CD8-positive, alpha-beta memory T cell (primary cell): ENCODE data around the gene HOMEZ. TPM values are rescaled to one million over a fixed set of nuclear protein-coding genes. Genes with fewer than 3 reads are reported as not detected.
"Not testable (repeated sequence)": the region's sequence is repeated elsewhere in the genome, so short reads cannot be mapped to it uniquely, and the experiment has no call there.

Experiments
- CTCF ChIA-PET: fragments of 350-600 bp; sonication (Branson Sonifier 250); formaldehyde crosslinking; loops from one replicate; lab custom pipeline; 2021; ENCODE audit warnings: antibody characterized with exemption; lab: Charles Lee
- POLR2A ChIA-PET: fragments of 350-600 bp; sonication (Branson Sonifier 250); formaldehyde crosslinking; loops from one replicate; lab custom pipeline; 2021; ENCODE audit warnings: antibody characterized with exemption; lab: Charles Lee
- DNase-seq, 5 donors: peaks; one replicate each; pipeline versions ENCODE4 v3.0.0 to v3.0.0-alpha.2; 2020 to 2022; ENCODE audit warnings: mixed read lengths in 1 of 5
- H3K27ac ChIP-seq: one replicate; pipeline ENCODE4 v1.7.0; 2013; ENCODE audit warnings: low read depth, mild to moderate bottlenecking, low read length, moderate library complexity
- H3K27me3 ChIP-seq: 2 replicates; pipeline ENCODE4 v1.7.0; 2013; ENCODE audit warnings: low read length, mild to moderate bottlenecking; ENCODE audit not compliant: insufficient read depth, poor library complexity, severe bottlenecking
- H3K36me3 ChIP-seq: 2 replicates; pipeline ENCODE4 v1.7.0; 2013; ENCODE audit warnings: mild to moderate bottlenecking, low read length, moderate library complexity; ENCODE audit not compliant: insufficient read depth
- H3K4me1 ChIP-seq: 2 replicates; pipeline ENCODE4 v1.7.0; 2013; ENCODE audit warnings: mild to moderate bottlenecking, low read length, moderate library complexity; ENCODE audit not compliant: insufficient read depth
- H3K4me3 ChIP-seq: 2 replicates; pipeline ENCODE4 v1.7.0; 2013; ENCODE audit warnings: mild to moderate bottlenecking, low read length
- H3K9me3 ChIP-seq: 2 replicates; pipeline ENCODE4 v1.7.0; 2013; ENCODE audit warnings: mild to moderate bottlenecking, low read length
- H3K27ac Mint-ChIP-seq, 8 donors: one replicate each; pipeline ENCODE4 v1.8.0; 2020 to 2021; ENCODE audit warnings: mixed read lengths in 8 of 8, mild to moderate bottlenecking in 6 of 8, inconsistent platforms in 3 of 8, moderate library complexity in 3 of 8
- H3K27me3 Mint-ChIP-seq, 2 donors: one replicate each; pipeline ENCODE4 v1.8.0; 2020 to 2021; ENCODE audit warnings: mixed read lengths in 2 of 2, mild to moderate bottlenecking in 1 of 2, moderate library complexity in 1 of 2
- H3K36me3 Mint-ChIP-seq, 3 donors: one replicate each; pipeline ENCODE4 v1.8.0; 2020 to 2021; ENCODE audit warnings: mixed read lengths in 3 of 3, inconsistent platforms in 1 of 3, mild to moderate bottlenecking in 1 of 3
- H3K4me1 Mint-ChIP-seq, 3 donors: one replicate each; pipeline ENCODE4 v1.8.0; 2020 to 2021; ENCODE audit warnings: mixed read lengths in 3 of 3, inconsistent platforms in 1 of 3, mild to moderate bottlenecking in 1 of 3
- H3K4me3 Mint-ChIP-seq, 7 donors: one replicate each; pipeline ENCODE4 v1.8.0; 2020 to 2021; ENCODE audit warnings: mixed read lengths in 7 of 7, mild to moderate bottlenecking in 6 of 7, moderate library complexity in 4 of 7, inconsistent platforms in 2 of 7
- H3K9me3 Mint-ChIP-seq, 5 donors: one replicate each; pipeline ENCODE4 v1.8.0; 2020 to 2022; ENCODE audit warnings: mixed read lengths in 5 of 5, mild to moderate bottlenecking in 3 of 5, moderate library complexity in 2 of 5, inconsistent platforms in 1 of 5
- polyA plus RNA-seq: library from polyadenylated mRNA; unstranded; fragments of 300-500 nt; fragmentation: Illumina TruSeq; gene quantifications from one replicate; pipeline ENCODE4 v1.2.3, GENCODE V29; 2021
- total RNA-seq, 2 experiments: library from RNA; stranded (reverse); gene quantifications; one replicate each; pipeline ENCODE4 v1.2.3, GENCODE V29; 2021

HOMEZ gene
- total and polyA plus RNA-seq, 3 experiments from 2014 or later, result 4.9 to 13.4 (median 12.8) TPM

GRCh38 chr14:23260849-23261248 is 25.1 kb downstream of the HOMEZ start:
- H3K4me3 Mint-ChIP-seq, H3K27ac Mint-ChIP-seq, H3K27ac ChIP-seq, DNase-seq, H3K9me3 Mint-ChIP-seq, POLR2A ChIA-PET, H3K9me3 ChIP-seq, H3K36me3 ChIP-seq, H3K4me1 Mint-ChIP-seq, H3K4me1 ChIP-seq, H3K36me3 Mint-ChIP-seq, H3K4me3 ChIP-seq, CTCF ChIA-PET: not testable (repeated sequence)
- H3K27me3 Mint-ChIP-seq, result peaks cover 25 to 70% of the 10 kb centered on the region in 2 donors
- peaks cover 15% of the 10 kb centered on the region for H3K27me3 ChIP-seq

GRCh38 chr14:23259426-23259825 is 26.5 kb downstream of the HOMEZ start:
- H3K4me1 Mint-ChIP-seq, result no peaks in the 10 kb centered on the region
- ChIA-PET POLR2A (no interaction called here), CTCF (interaction anchor here (0.9 kb wide), 1 partner anchor 121 kb away, joined by 3 read pairs; no protein-coding TSS in a partner anchor)
- Histone ChIP-seq H3K4me3 (no peak overlapping the region), H3K27ac (no peak overlapping the region), H3K9me3 (no peaks in the 10 kb centered on the region), H3K36me3 (no peaks in the 10 kb centered on the region), H3K27me3 (peaks cover 13% of the 10 kb centered on the region), H3K4me1 (no peaks in the 10 kb centered on the region)
- DNase-seq, result no peak
- H3K9me3 Mint-ChIP-seq, result no peaks in the 10 kb centered on the region
- no peaks in the 10 kb centered on the region for H3K36me3 Mint-ChIP-seq
- no peak overlapping the region for H3K27ac Mint-ChIP-seq
- H3K4me3 Mint-ChIP-seq, result no peak overlapping the region
- peaks cover 22 to 61% of the 10 kb centered on the region in 2 donors for H3K27me3 Mint-ChIP-seq

- H3K27ac Mint-ChIP-seq, result no peak overlapping the region
- Histone ChIP-seq H3K4me3 (no peak overlapping the region), H3K4me1 (no peaks in the 10 kb centered on the region), H3K27me3 (peaks cover 8% of the 10 kb centered on the region), H3K27ac (no peak overlapping the region), H3K9me3 (no peaks in the 10 kb centered on the region), H3K36me3 (no peaks in the 10 kb centered on the region)
- ChIA-PET POLR2A (interaction anchor here (0.6 kb wide), 1 partner anchor 33 kb away, joined by 3 read pairs; no protein-coding TSS in a partner anchor), CTCF (interaction anchor here (1.6 kb wide), 1 partner anchor 69 kb away, joined by 5 read pairs; no protein-coding TSS in a partner anchor)
- H3K36me3 Mint-ChIP-seq, result no peaks in the 10 kb centered on the region
- no peak for DNase-seq
- H3K9me3 Mint-ChIP-seq, result no peaks in the 10 kb centered on the region
- no peak overlapping the region for H3K4me3 Mint-ChIP-seq
- peaks cover 21 to 59% of the 10 kb centered on the region in 2 donors for H3K27me3 Mint-ChIP-seq
- H3K4me1 Mint-ChIP-seq, result no peaks in the 10 kb centered on the region
Observed at GRCh38 chr14:23258256-23258655, 27.7 kb downstream of the HOMEZ start.

GRCh38 chr14:23252420-23253333 is 33.3 kb downstream of the HOMEZ start:
- DNase-seq, result no peak
- CTCF ChIA-PET, result no interaction called here
- no peaks in the 10 kb centered on the region for H3K36me3 Mint-ChIP-seq

GRCh38 chr14:23252006-23252405 is 33.9 kb downstream of the HOMEZ start:
- Mint-ChIP-seq H3K4me3 (no peak overlapping the region), H3K9me3 (no peaks in the 10 kb centered on the region), H3K36me3 (no peaks in the 10 kb centered on the region), H3K27ac (no peak overlapping the region), H3K4me1 (no peaks in the 10 kb centered on the region), H3K27me3 (peaks cover 20 to 49% of the 10 kb centered on the region in 2 donors)
- Histone ChIP-seq H3K9me3 (no peaks in the 10 kb centered on the region), H3K27me3 (no peaks in the 10 kb centered on the region), H3K27ac (no peak overlapping the region), H3K4me3 (no peak overlapping the region), H3K4me1 (no peaks in the 10 kb centered on the region), H3K36me3 (no peaks in the 10 kb centered on the region)
- ChIA-PET POLR2A (no interaction called here), CTCF (no interaction called here)
- no peak for DNase-seq

More at GRCh38 chr14:23252420-23253333, 33.3 kb downstream of the HOMEZ start:
- POLR2A ChIA-PET, result no interaction called here
- Histone ChIP-seq H3K27ac (no peak overlapping the region), H3K4me1 (no peaks in the 10 kb centered on the region), H3K36me3 (no peaks in the 10 kb centered on the region), H3K9me3 (no peaks in the 10 kb centered on the region), H3K27me3 (no peaks in the 10 kb centered on the region), H3K4me3 (no peak overlapping the region)
- no peaks in the 10 kb centered on the region for H3K9me3 Mint-ChIP-seq
- no peaks in the 10 kb centered on the region for H3K4me1 Mint-ChIP-seq
- no peak overlapping the region for H3K27ac Mint-ChIP-seq
- no peak overlapping the region for H3K4me3 Mint-ChIP-seq
- peaks cover 20 to 50% of the 10 kb centered on the region in 2 donors for H3K27me3 Mint-ChIP-seq

- Mint-ChIP-seq H3K9me3 (no peaks in the 10 kb centered on the region), H3K36me3 (no peaks in the 10 kb centered on the region), H3K27me3 (peaks cover 20 to 49% of the 10 kb centered on the region in 2 donors), H3K27ac (no peak overlapping the region), H3K4me1 (no peaks in the 10 kb centered on the region), H3K4me3 (no peak overlapping the region)
- Histone ChIP-seq H3K27ac (no peak overlapping the region), H3K9me3 (no peaks in the 10 kb centered on the region), H3K27me3 (no peaks in the 10 kb centered on the region), H3K4me1 (no peaks in the 10 kb centered on the region), H3K4me3 (no peak overlapping the region), H3K36me3 (no peaks in the 10 kb centered on the region)
- ChIA-PET POLR2A (no interaction called here), CTCF (no interaction called here)
- no peak for DNase-seq
Observed at GRCh38 chr14:23249824-23250223, 36.1 kb downstream of the HOMEZ start.

GRCh38 chr14:23248601-23249000 is 37.3 kb downstream of the HOMEZ start:
- H3K4me3 Mint-ChIP-seq, result no peak overlapping the region
- no peak overlapping the region for H3K27ac ChIP-seq

GRCh38 chr14:23245282-23245681 is 40.6 kb downstream of the HOMEZ start:
- Mint-ChIP-seq H3K9me3 (no peaks in the 10 kb centered on the region), H3K4me1 (no peaks in the 10 kb centered on the region), H3K27ac (no peak overlapping the region), H3K27me3 (peaks cover 11 to 32% of the 10 kb centered on the region in 2 donors), H3K36me3 (peaks cover 0 to 2% (median 0%) of the 10 kb centered on the region in 3 donors), H3K4me3 (no peak overlapping the region)
- Histone ChIP-seq H3K4me1 (no peaks in the 10 kb centered on the region), H3K36me3 (no peaks in the 10 kb centered on the region), H3K4me3 (no peak overlapping the region), H3K9me3 (no peaks in the 10 kb centered on the region), H3K27ac (no peak overlapping the region), H3K27me3 (no peaks in the 10 kb centered on the region)
- DNase-seq, result no peak
- CTCF ChIA-PET, result no interaction called here
- POLR2A ChIA-PET, result no interaction called here

More at GRCh38 chr14:23248601-23249000, 37.3 kb downstream of the HOMEZ start:
- Histone ChIP-seq H3K36me3 (no peaks in the 10 kb centered on the region), H3K4me3 (no peak overlapping the region), H3K27me3 (no peaks in the 10 kb centered on the region), H3K4me1 (no peaks in the 10 kb centered on the region), H3K9me3 (no peaks in the 10 kb centered on the region)
- no peaks in the 10 kb centered on the region for H3K36me3 Mint-ChIP-seq
- DNase-seq, result no peak
- POLR2A ChIA-PET, result no interaction called here
- CTCF ChIA-PET, result no interaction called here
- H3K27me3 Mint-ChIP-seq, result peaks cover 20 to 44% of the 10 kb centered on the region in 2 donors
- H3K9me3 Mint-ChIP-seq, result no peaks in the 10 kb centered on the region
- H3K4me1 Mint-ChIP-seq, result no peaks in the 10 kb centered on the region
- no peak overlapping the region for H3K27ac Mint-ChIP-seq
